ENCODE data around the gene SPECC1. TPM values are rescaled to one million over a fixed set of nuclear protein-coding genes. Genes with fewer than 3 reads are reported as not detected.

Gene SPECC1
- polyA plus RNA-seq, 1 of the 3 experiments (the other 2 are of a cell fraction), result 11.2 TPM

DNA sequence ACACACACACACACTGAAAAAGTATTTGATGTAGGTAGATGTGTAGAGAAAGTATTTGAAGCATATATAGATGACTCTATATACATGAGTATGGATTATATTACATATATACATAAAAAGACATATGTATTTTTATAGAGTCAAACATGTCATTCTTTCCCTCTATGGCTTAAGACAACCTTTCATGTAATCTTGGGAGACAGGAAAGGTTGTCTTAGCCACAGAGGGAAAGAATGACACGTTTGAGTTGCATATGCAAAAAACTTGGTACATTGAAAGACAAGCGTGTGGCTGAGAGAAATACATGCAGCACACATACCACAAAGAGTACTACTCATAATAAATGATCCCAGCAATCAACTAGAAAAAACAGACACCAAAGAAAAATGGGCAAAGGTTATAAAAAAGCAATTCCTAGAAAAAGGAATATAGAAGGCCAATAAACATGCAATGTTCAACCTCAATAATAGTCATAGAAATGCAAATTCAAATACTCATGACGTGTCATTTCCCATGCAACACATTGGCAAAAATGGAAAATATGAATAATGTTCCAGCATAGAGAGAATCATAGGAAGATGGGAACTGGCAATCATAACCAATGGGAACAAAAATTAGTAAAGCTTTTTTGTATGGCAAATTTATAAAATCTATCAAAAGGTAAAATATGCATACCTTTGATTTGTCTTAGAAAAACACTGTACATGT lies 69.0 kb downstream of the SPECC1 start (continued):
- TF ChIP-seq, protein P1, sequence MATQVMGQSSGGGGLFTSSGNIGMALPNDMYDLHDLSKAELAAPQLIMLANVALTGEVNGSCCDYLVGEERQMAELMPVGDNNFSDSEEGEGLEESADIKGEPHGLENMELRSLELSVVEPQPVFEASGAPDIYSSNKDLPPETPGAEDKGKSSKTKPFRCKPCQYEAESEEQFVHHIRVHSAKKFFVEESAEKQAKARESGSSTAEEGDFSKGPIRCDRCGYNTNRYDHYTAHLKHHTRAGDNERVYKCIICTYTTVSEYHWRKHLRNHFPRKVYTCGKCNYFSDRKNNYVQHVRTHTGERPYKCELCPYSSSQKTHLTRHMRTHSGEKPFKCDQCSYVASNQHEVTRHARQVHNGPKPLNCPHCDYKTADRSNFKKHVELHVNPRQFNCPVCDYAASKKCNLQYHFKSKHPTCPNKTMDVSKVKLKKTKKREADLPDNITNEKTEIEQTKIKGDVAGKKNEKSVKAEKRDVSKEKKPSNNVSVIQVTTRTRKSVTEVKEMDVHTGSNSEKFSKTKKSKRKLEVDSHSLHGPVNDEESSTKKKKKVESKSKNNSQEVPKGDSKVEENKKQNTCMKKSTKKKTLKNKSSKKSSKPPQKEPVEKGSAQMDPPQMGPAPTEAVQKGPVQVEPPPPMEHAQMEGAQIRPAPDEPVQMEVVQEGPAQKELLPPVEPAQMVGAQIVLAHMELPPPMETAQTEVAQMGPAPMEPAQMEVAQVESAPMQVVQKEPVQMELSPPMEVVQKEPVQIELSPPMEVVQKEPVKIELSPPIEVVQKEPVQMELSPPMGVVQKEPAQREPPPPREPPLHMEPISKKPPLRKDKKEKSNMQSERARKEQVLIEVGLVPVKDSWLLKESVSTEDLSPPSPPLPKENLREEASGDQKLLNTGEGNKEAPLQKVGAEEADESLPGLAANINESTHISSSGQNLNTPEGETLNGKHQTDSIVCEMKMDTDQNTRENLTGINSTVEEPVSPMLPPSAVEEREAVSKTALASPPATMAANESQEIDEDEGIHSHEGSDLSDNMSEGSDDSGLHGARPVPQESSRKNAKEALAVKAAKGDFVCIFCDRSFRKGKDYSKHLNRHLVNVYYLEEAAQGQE (IDR thresholded peaks at IDR 0.05; ENCODE audit: low read depth, low read length), result no peak

DNA sequence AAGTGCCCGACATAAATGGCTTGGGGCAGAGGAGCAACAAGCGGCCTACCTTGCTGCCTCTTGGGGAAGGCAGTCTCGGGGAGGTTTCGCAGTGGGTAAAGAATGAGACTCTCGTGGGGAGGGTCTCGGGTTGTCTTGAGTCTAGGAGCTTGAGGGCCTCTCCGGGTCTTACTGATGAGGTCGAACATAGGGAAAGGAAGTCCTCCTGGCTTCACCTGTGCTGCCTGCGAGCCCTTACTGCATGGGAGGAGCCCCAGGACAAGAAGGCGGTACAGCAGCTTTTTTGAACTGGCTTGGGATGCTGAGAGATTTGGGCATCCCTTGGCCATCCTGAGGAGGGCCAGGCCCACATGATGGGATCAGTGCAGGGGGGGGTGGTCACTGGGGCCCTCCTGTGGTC lies 71.4 kb downstream of the SPECC1 start:
- no peak overlapping the region for H2AFZ ChIP-seq (ENCODE audit: low read depth)
- H3K4me1 ChIP-seq (ENCODE audit: control insufficient read depth in 1 of 2, insufficient read depth in 2 of 2, low read depth in 1 of 2, low read length in 1 of 2), result peaks cover 0 to 5% of the 10 kb centered on the region in 2 experiments; a peak in 1 of 4 replicates
- WGBS (ENCODE audit: low lambda C conversion rate), result 85% methylated on average over 10 of the region's 10 CpGs

More for the DNA sequence above, 71.4 kb downstream of the SPECC1 start:
- H3K79me2 ChIP-seq (ENCODE audit: insufficient read depth), result no peaks in the 10 kb centered on the region
- no peak overlapping the region for H3K4me2 ChIP-seq
- no peak overlapping the region for H3K27ac ChIP-seq (ENCODE audit: low read depth in 2 of 2, low read length in 1 of 2)
- POLR2A ChIA-PET, result no interaction called here
- no peak overlapping the region for H3K4me3 ChIP-seq (ENCODE audit: low read depth in 2 of 2, low read length in 1 of 2)
- CTCF ChIA-PET, result interaction anchor here (1.0 to 1.4 kb wide), 2 partner anchors 15 to 42 kb away, joined by 3 to 4 read pairs; no protein-coding TSS in a partner anchor
- no peak for DNase-seq
- no peaks in the 10 kb centered on the region for H4K20me1 ChIP-seq (ENCODE audit: insufficient read depth)
- no peaks in the 10 kb centered on the region for H3K27me3 ChIP-seq (ENCODE audit: insufficient read depth)
- no peaks in the 10 kb centered on the region for H3K9me2 ChIP-seq
- H3K9me3 ChIP-seq, result no peaks in the 10 kb centered on the region; the same call in 1 of the 2 replicates
- no peaks in the 10 kb centered on the region for H3K36me3 ChIP-seq (replicated peaks in 1 of 2; ENCODE audit: control insufficient read depth in 1 of 2, insufficient read depth in 2 of 2, low read length in 1 of 2)
- no peak for TF ChIP-seq SIN3A (IDR thresholded peaks at IDR 0.05; ENCODE audit: borderline replicate concordance, low read depth, low read length)
- TF ChIP-seq POLR2AphosphoS5 (IDR thresholded peaks at IDR 0.05; ENCODE audit: low read depth, low read length), result no peak
- TF ChIP-seq ELF1 (IDR thresholded peaks at IDR 0.05), result no peak
- TF ChIP-seq FOSL2 (IDR thresholded peaks at IDR 0.05; ENCODE audit: borderline replicate concordance, low read depth), result no peak
- TF ChIP-seq, protein P2, sequence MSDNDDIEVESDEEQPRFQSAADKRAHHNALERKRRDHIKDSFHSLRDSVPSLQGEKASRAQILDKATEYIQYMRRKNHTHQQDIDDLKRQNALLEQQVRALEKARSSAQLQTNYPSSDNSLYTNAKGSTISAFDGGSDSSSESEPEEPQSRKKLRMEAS (IDR thresholded peaks at IDR 0.05; ENCODE audit: low read depth), result no peak
- TF ChIP-seq, protein P3, sequence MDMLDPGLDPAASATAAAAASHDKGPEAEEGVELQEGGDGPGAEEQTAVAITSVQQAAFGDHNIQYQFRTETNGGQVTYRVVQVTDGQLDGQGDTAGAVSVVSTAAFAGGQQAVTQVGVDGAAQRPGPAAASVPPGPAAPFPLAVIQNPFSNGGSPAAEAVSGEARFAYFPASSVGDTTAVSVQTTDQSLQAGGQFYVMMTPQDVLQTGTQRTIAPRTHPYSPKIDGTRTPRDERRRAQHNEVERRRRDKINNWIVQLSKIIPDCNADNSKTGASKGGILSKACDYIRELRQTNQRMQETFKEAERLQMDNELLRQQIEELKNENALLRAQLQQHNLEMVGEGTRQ (IDR thresholded peaks at IDR 0.05; ENCODE audit: borderline replicate concordance, low read depth, low read length), result no peak
- TF ChIP-seq RCOR1 (IDR thresholded peaks at IDR 0.05; ENCODE audit: low read length), result no peak
- TF ChIP-seq EP300 (IDR thresholded peaks at IDR 0.05; ENCODE audit: borderline replicate concordance in 1 of 2, low read depth in 1 of 2, low read length in 1 of 2), result no peak
- no peak for TF ChIP-seq FOXM1 (IDR thresholded peaks at IDR 0.05; ENCODE audit: low read depth)
- TF ChIP-seq RAD21 (IDR thresholded peaks at IDR 0.05; ENCODE audit: low read length), result no peak
- no peak for TF ChIP-seq SMC3 (IDR thresholded peaks at IDR 0.05; ENCODE audit: low read depth, low read length)
- TF ChIP-seq, protein P4, sequence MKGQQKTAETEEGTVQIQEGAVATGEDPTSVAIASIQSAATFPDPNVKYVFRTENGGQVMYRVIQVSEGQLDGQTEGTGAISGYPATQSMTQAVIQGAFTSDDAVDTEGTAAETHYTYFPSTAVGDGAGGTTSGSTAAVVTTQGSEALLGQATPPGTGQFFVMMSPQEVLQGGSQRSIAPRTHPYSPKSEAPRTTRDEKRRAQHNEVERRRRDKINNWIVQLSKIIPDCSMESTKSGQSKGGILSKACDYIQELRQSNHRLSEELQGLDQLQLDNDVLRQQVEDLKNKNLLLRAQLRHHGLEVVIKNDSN (IDR thresholded peaks at IDR 0.05; ENCODE audit: borderline replicate concordance, low read depth), result no peak
- TF ChIP-seq, protein P1 (IDR thresholded peaks at IDR 0.05; ENCODE audit: low read depth, low read length), result no peak
- no peak for TF ChIP-seq FOXJ3 (CRISPR knock-in tag; IDR thresholded peaks at IDR 0.05)
- TF ChIP-seq MXI1 (IDR thresholded peaks at IDR 0.05; ENCODE audit: low read depth, low read length), result no peak
- TF ChIP-seq, protein P5, sequence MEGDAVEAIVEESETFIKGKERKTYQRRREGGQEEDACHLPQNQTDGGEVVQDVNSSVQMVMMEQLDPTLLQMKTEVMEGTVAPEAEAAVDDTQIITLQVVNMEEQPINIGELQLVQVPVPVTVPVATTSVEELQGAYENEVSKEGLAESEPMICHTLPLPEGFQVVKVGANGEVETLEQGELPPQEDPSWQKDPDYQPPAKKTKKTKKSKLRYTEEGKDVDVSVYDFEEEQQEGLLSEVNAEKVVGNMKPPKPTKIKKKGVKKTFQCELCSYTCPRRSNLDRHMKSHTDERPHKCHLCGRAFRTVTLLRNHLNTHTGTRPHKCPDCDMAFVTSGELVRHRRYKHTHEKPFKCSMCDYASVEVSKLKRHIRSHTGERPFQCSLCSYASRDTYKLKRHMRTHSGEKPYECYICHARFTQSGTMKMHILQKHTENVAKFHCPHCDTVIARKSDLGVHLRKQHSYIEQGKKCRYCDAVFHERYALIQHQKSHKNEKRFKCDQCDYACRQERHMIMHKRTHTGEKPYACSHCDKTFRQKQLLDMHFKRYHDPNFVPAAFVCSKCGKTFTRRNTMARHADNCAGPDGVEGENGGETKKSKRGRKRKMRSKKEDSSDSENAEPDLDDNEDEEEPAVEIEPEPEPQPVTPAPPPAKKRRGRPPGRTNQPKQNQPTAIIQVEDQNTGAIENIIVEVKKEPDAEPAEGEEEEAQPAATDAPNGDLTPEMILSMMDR (IDR thresholded peaks at IDR 0.05), result no peak
- TF ChIP-seq, protein P6, sequence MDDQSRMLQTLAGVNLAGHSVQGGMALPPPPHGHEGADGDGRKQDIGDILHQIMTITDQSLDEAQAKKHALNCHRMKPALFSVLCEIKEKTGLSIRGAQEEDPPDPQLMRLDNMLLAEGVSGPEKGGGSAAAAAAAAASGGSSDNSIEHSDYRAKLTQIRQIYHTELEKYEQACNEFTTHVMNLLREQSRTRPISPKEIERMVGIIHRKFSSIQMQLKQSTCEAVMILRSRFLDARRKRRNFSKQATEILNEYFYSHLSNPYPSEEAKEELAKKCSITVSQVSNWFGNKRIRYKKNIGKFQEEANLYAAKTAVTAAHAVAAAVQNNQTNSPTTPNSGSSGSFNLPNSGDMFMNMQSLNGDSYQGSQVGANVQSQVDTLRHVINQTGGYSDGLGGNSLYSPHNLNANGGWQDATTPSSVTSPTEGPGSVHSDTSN (IDR thresholded peaks at IDR 0.05), result no peak
- TF ChIP-seq GABPA (IDR thresholded peaks at IDR 0.05; ENCODE audit: low read depth), result no peak
- H3K9ac ChIP-seq, result no peak overlapping the region
- peaks cover 4% of the 10 kb centered on the region for H3F3A ChIP-seq (replicated peaks; ENCODE audit: insufficient read depth)
